HepG2 (cell line): ENCODE results near the gene TPSB2. TPM values are rescaled to one million over a fixed set of nuclear protein-coding genes. Genes with fewer than 3 reads are reported as not detected.
A peak's percentile ranks its signal among the peaks of the same experiment; 100 is the strongest.

ENCODE experiments used
- ATAC-seq: fragments of 200-7000 bp; cut with Tn5 transposase; 3 replicates; pipeline ENCODE4 v1.9.1; 2020; ENCODE audit warnings: mild to moderate bottlenecking, moderate library complexity
- BruUV-seq: library from RNA; stranded (reverse); fragments of 400-500 nt; replicated peaks from 2 replicates; lab custom pipeline; 2021; lab: Mats Ljungman, UMichigan
- CTCF ChIA-PET: fragments of 300-600 bp; formaldehyde crosslinking; extraction: SDS; loops from one replicate; lab custom pipeline; 2021; ENCODE audit warnings: low total read pairs, inconsistent platforms, low intra/inter-chr PET ratio; lab: Yijun Ruan, JAX
- POLR2A ChIA-PET: fragments of 350-600 bp; sonication (Branson Sonifier 250); formaldehyde crosslinking; loops from one replicate; lab custom pipeline; 2020; ENCODE audit warnings: antibody characterized with exemption, inconsistent platforms; lab: Yijun Ruan, JAX
- DNase-seq: peaks from one replicate; pipeline ENCODE4 v3.0.0-alpha.2; 2015; ENCODE audit warnings: low spot score
- FAIRE-seq: peaks from 3 replicates; lab custom pipeline; 2011; peaks lifted over from hg19 to GRCh38; lab: Jason Lieb, UNC
- H2AFZ ChIP-seq: one replicate; pipeline ENCODE4 v1.6.1; 2011; ENCODE audit warnings: low read length, inconsistent platforms
- H3K27ac ChIP-seq: fragments of 300-600 bp; 3 replicates; pipeline ENCODE4 v1.8.0; 2011; ENCODE audit warnings: mixed run types, mild to moderate bottlenecking, mixed read lengths, low read length, inconsistent platforms; ENCODE audit not compliant: insufficient read depth; ENCODE audit errors: extremely low read length
- H3K27me3 ChIP-seq, 2 experiments: fragments of 200-600 bp in 1 of 2; 2 replicates in 1 of 2; 3 replicates in 1 of 2; pipeline versions ENCODE4 v1.6.0 to v1.8.0; 2011; ENCODE audit warnings: low read length in 2 of 2, mild to moderate bottlenecking in 2 of 2, moderate library complexity in 2 of 2, inconsistent platforms in 1 of 2; ENCODE audit not compliant: insufficient read depth in 2 of 2, control insufficient read depth in 1 of 2
- H3K36me3 ChIP-seq, 2 experiments: fragments of 200-600 bp in 1 of 2; replicated peaks in 1 of 2; 2 replicates in 1 of 2; 3 replicates in 1 of 2; pipeline versions ENCODE4 v1.5.1 to v1.8.0; 2011; ENCODE audit warnings: low read length in 2 of 2, inconsistent platforms in 1 of 2; ENCODE audit not compliant: insufficient read depth in 2 of 2, control insufficient read depth in 1 of 2
- H3K4me1 ChIP-seq: 2 replicates; pipeline ENCODE4 v1.5.1; 2012; ENCODE audit warnings: low read length, inconsistent platforms; ENCODE audit not compliant: insufficient read depth
- H3K4me2 ChIP-seq: 2 replicates; pipeline ENCODE4 v1.6.0; 2011; ENCODE audit warnings: low read depth, low read length, inconsistent platforms
- H3K4me3 ChIP-seq, 3 experiments: fragments of 200-600 bp in 1 of 3; sonication (generic), shearing (Covaris generic) in 1 of 3; replicated peaks in 1 of 3; 2 replicates each; pipeline ENCODE4 v1.5.1; 2011 to 2016; ENCODE audit warnings: low read length in 3 of 3, inconsistent platforms in 2 of 3, low read depth in 2 of 3, mild to moderate bottlenecking in 2 of 3, control low read depth in 1 of 3, mixed read lengths in 1 of 3; ENCODE audit not compliant: insufficient read depth in 1 of 3
- H3K79me2 ChIP-seq: one replicate; pipeline ENCODE4 v1.6.1; 2011; ENCODE audit warnings: low read length, inconsistent platforms; ENCODE audit not compliant: insufficient read depth
- H3K9ac ChIP-seq: 2 replicates; pipeline ENCODE4 v1.6.0; 2011; ENCODE audit warnings: mild to moderate bottlenecking, low read depth, low read length, inconsistent platforms; ENCODE audit not compliant: insufficient read depth
- H3K9me3 ChIP-seq: 2 replicates; pipeline ENCODE4 v1.5.1; 2012; ENCODE audit warnings: mild to moderate bottlenecking, low read length
- H4K20me1 ChIP-seq: 2 replicates; pipeline ENCODE4 v1.6.0; 2011; ENCODE audit warnings: inconsistent platforms, mild to moderate bottlenecking, low read length, moderate library complexity; ENCODE audit not compliant: insufficient read depth
- AHR ChIP-seq: IDR thresholded peaks from 2 replicates; pipeline ENCODE4 v1.6.1; 2018; ENCODE audit warnings: missing genetic modification reagents, missing compliant biosample characterization
- FOXA3 ChIP-seq: IDR thresholded peaks from 2 replicates; pipeline ENCODE4 v1.6.1; 2016; ENCODE audit warnings: missing genetic modification reagents, missing compliant biosample characterization
- NR2F1 ChIP-seq, 2 experiments: fragments of 450-650 bp in 1 of 2; formaldehyde crosslinking in 1 of 2; IDR thresholded peaks; 2 replicates each; pipeline versions ENCODE4 v1.5.0 to v1.6.1; 2016 to 2020; ENCODE audit warnings: mild to moderate bottlenecking in 1 of 2, missing compliant biosample characterization in 1 of 2, missing genetic modification reagents in 1 of 2, moderate library complexity in 1 of 2
- NR2F6 ChIP-seq, 2 experiments: IDR thresholded peaks; 2 replicates each; pipeline ENCODE4 v1.6.1; 2016; ENCODE audit warnings: antibody characterized with exemption in 1 of 2, mild to moderate bottlenecking in 1 of 2
- PAXIP1 ChIP-seq: sonication (generic); formaldehyde crosslinking; conservative IDR thresholded peaks from 2 replicates; pipeline ENCODE4 v1.4.0; 2020; ENCODE audit warnings: mild to moderate bottlenecking, missing genetic modification reagents, moderate library complexity
- REXO4 ChIP-seq: sonication (generic); formaldehyde crosslinking; IDR thresholded peaks from 2 replicates; pipeline ENCODE4 v1.8.0; 2022; ENCODE audit warnings: missing genetic modification reagents, mild to moderate bottlenecking, borderline replicate concordance
- RXRA ChIP-seq: sonication (generic); formaldehyde crosslinking; IDR thresholded peaks from 2 replicates; pipeline ENCODE4 v1.5.1; 2020; ENCODE audit warnings: missing genetic modification reagents
- RXRB ChIP-seq: IDR thresholded peaks from 2 replicates; pipeline ENCODE4 v1.6.1; 2016; ENCODE audit warnings: borderline replicate concordance, missing genetic modification reagents, missing compliant biosample characterization
- SKI ChIP-seq: fragments of 450-650 bp; IDR thresholded peaks from one replicate; pipeline ENCODE4 v1.6.1; 2018; ENCODE audit warnings: mild to moderate bottlenecking; ENCODE audit not compliant: partially characterized antibody
- SOX13 ChIP-seq, 3 experiments: fragments of 450-650 bp in 1 of 3; sonication (generic) in 1 of 3; formaldehyde crosslinking in 1 of 3; IDR thresholded peaks in 2 of 3; conservative IDR thresholded peaks in 1 of 3; 2 replicates each; pipeline versions ENCODE4 v1.5.0 to v1.6.1; 2016 to 2020; ENCODE audit warnings: antibody characterized with exemption in 1 of 3, mild to moderate bottlenecking in 1 of 3, missing compliant biosample characterization in 1 of 3, missing genetic modification reagents in 1 of 3, moderate library complexity in 1 of 3
- ZHX1 ChIP-seq: sonication (generic); formaldehyde crosslinking; IDR thresholded peaks from 2 replicates; pipeline ENCODE4 v1.8.1; 2022; ENCODE audit warnings: low read depth, mild to moderate bottlenecking, missing genetic modification reagents
- ZNF281 ChIP-seq: sonication (generic); formaldehyde crosslinking; IDR thresholded peaks from 2 replicates; pipeline ENCODE4 v1.4.0; 2020; ENCODE audit warnings: missing genetic modification reagents, borderline replicate concordance
- ZNF768 ChIP-seq: sonication (generic); formaldehyde crosslinking; IDR thresholded peaks from 2 replicates; pipeline ENCODE4 v1.4.0; 2020; ENCODE audit warnings: missing genetic modification reagents
- ZNF816 ChIP-seq: sonication (generic); formaldehyde crosslinking; IDR thresholded peaks from 2 replicates; pipeline ENCODE4 v1.8.0; 2022; ENCODE audit warnings: missing genetic modification reagents, mild to moderate bottlenecking, borderline replicate concordance
- WGBS: methylation state at CpG from one replicate; pipeline ENCODE4 v1.1.6; 2017; ENCODE audit warnings: low lambda C conversion rate; 5-methylcytosine and 5-hydroxymethylcytosine counted together
- in situ Hi-C: cut with HindIII; loops from 2 replicates; pipeline ENCODE4 v1.10.0; 2017; ENCODE audit warnings: low pct_unique_long_range_greater_than_20kb; ENCODE audit not compliant: extremely low pct_ligation_motif_present
- intact Hi-C: fragments of 100-400 bp; cut with micrococcal nuclease; formaldehyde crosslinking; loops from one replicate; pipeline ENCODE4 v1.10.0; 2022; ENCODE audit not compliant: unreplicated experiment
- polyA plus RNA-seq, 8 experiments: library from polyadenylated mRNA; depleted of rRNA in 3 of 8; stranded (reverse) in 7 of 8; unstranded in 1 of 8; fragments of >200 nt; fragmentation: Illumina TruSeq in 4 of 8; extraction: Trizol in 4 of 8; gene quantifications; 2 replicates each; pipeline versions ENCODE4 v1.2.1 to v1.2.3, GENCODE V29; 2011 to 2016; ENCODE audit warnings: low read depth in 4 of 8, missing spikeins in 1 of 8, mixed read lengths in 1 of 8; ENCODE audit not compliant: insufficient read depth in 1 of 8
- total RNA-seq, 5 experiments: library from RNA; depleted of rRNA; stranded (reverse); fragments of >200 nt; fragmentation: Illumina TruSeq; extraction: Trizol; gene quantifications; 2 replicates each; pipeline ENCODE4 v1.2.3, GENCODE V29; 2016; ENCODE audit warnings: low read depth in 1 of 5

Gene TPSB2
- total and polyA plus RNA-seq, 2 of the 13 experiments (the other 11 are each of a cell fraction or from before 2014, with no cell fraction given) = not detected

GRCh38 chr16:1182316-1182671 is 47.7 kb downstream of the TPSB2 start:
- in situ Hi-C loops (no loop called here), intact Hi-C loops (no loop called here)
- peak; percentile 33 for ATAC-seq
- no peaks in the 10 kb centered on the region for H3K9me3 ChIP-seq
- no peak overlapping the region for H3K27ac ChIP-seq
- peak overlapping the region in 1 of 3 experiments; percentile 43; a peak in 1 of 6 replicates for H3K4me3 ChIP-seq
- BruUV-seq = no TSS peak
- H4K20me1 ChIP-seq = no peaks in the 10 kb centered on the region
- DNase-seq = peak; percentile 62
- H3K9ac ChIP-seq = no peak overlapping the region
- ChIA-PET POLR2A (interaction anchor here (0.6 kb wide), 1 partner anchor 496 kb away, joined by 3 read pairs; the partner anchor contains the start of gene JPT2), CTCF (interaction anchor here (0.6 kb wide), 1 partner anchor 76 kb away, joined by 3 read pairs; no protein-coding TSS in a partner anchor)
- no peaks in the 10 kb centered on the region for H3K36me3 ChIP-seq
- H3K4me1 ChIP-seq = peaks cover 27% of the 10 kb centered on the region
- WGBS = 0% methylated on average over 1 of the region's 19 CpGs
- H3K79me2 ChIP-seq = no peaks in the 10 kb centered on the region
- FAIRE-seq = no peak
- H3K4me2 ChIP-seq = peak overlapping the region; percentile 45; the same call in 1 of the 2 replicates
- H3K27me3 ChIP-seq = peaks cover 0 to 34% of the 10 kb centered on the region in 2 experiments; a peak in 4 of 5 replicates
- H2AFZ ChIP-seq = no peak overlapping the region
- TF ChIP-seq NR2F1 (CRISPR knock-in tag; IDR thresholded peaks at IDR 0.05) (peak; percentile 47 to 53; a peak in 2 of 4 replicates), RXRA (CRISPR knock-in tag) (peak; percentile 91), SOX13 (IDR thresholded peaks at IDR 0.05) (no peak), SOX13 (CRISPR knock-in tag; conservative IDR thresholded peaks at IDR 0.05 in 1 of 2, IDR thresholded peaks at IDR 0.05 in 1 of 2) (peak in 1 of 2 experiments; percentile 22; a peak in 1 of 4 replicates), ZNF281 (CRISPR knock-in tag) (peak; percentile 73; the same call in 1 of the 2 replicates), REXO4 (CRISPR knock-in tag) (no peak), PAXIP1 (CRISPR knock-in tag) (0 out of 2 replicates have a peak, but pooled peaks have one; percentile 43), ZNF768 (CRISPR knock-in tag) (no peak), ZHX1 (CRISPR knock-in tag) (no peak), NR2F6 (IDR thresholded peaks at IDR 0.05) (no peak), NR2F6 (CRISPR knock-in tag; IDR thresholded peaks at IDR 0.05) (peak; percentile 52; the same call in 1 of the 2 replicates), FOXA3 (CRISPR knock-in tag) (0 out of 2 replicates have a peak, but pooled peaks have one; percentile 13), RXRB (CRISPR knock-in tag) (peak; percentile 75), AHR (CRISPR knock-in tag) (0 out of 2 replicates have a peak, but pooled peaks have one; percentile 33), SKI (peak; percentile 15), ZNF816 (no peak)
